Hepatocyte (in vitro differentiated cells): ENCODE results near the gene ISX. TPM values are rescaled to one million over a fixed set of nuclear protein-coding genes. Genes with fewer than 3 reads are reported as not detected.

Experiments used
- DNase-seq: peaks from one replicate; pipeline ENCODE4 v3.0.0-alpha.2; 2016; ENCODE audit warnings: low spot score
- H2AFZ ChIP-seq: fragments of 200-600 bp; sonication (generic); 2 replicates; pipeline ENCODE4 v1.6.0; 2016; ENCODE audit warnings: antibody characterized with exemption, mild to moderate bottlenecking
- H3K27ac ChIP-seq: fragments of 200-600 bp; sonication (generic); 2 replicates; pipeline ENCODE4 v1.5.1; 2016; ENCODE audit warnings: mild to moderate bottlenecking
- H3K27me3 ChIP-seq: fragments of 200-600 bp; sonication (generic); 2 replicates; pipeline ENCODE4 v1.6.1; 2016
- H3K36me3 ChIP-seq: fragments of 200-600 bp; sonication (generic); replicated peaks from 2 replicates; pipeline ENCODE4 v1.5.1; 2016; ENCODE audit warnings: low read depth; ENCODE audit not compliant: insufficient read depth
- H3K4me1 ChIP-seq: fragments of 200-600 bp; sonication (generic); 2 replicates; pipeline ENCODE4 v1.5.1; 2016; ENCODE audit warnings: mild to moderate bottlenecking, moderate library complexity; ENCODE audit not compliant: insufficient read depth
- H3K4me2 ChIP-seq: fragments of 200-600 bp; sonication (generic); 2 replicates; pipeline ENCODE4 v1.6.0; 2016
- H3K4me3 ChIP-seq: fragments of 200-600 bp; sonication (generic); 2 replicates; pipeline ENCODE4 v1.5.1; 2016; ENCODE audit warnings: mild to moderate bottlenecking
- H3K79me2 ChIP-seq: fragments of 200-600 bp; sonication (generic); 2 replicates; pipeline ENCODE4 v1.6.0; 2017; ENCODE audit warnings: mild to moderate bottlenecking
- H3K9me2 ChIP-seq: fragments of 200-600 bp; sonication (generic); replicated peaks from 2 replicates; pipeline ENCODE4 v1.6.0; 2017; ENCODE audit warnings: mild to moderate bottlenecking; ENCODE audit not compliant: insufficient read depth
- H3K9me3 ChIP-seq: fragments of 200-600 bp; sonication (generic); 2 replicates; pipeline ENCODE4 v1.5.1; 2016; ENCODE audit warnings: low read depth, mild to moderate bottlenecking
- H4K20me1 ChIP-seq: fragments of 200-600 bp; sonication (generic); 2 replicates; pipeline ENCODE4 v1.6.0; 2016; ENCODE audit warnings: mild to moderate bottlenecking; ENCODE audit not compliant: insufficient read depth, poor library complexity, severe bottlenecking
- EZH2 ChIP-seq: fragments of 200-600 bp; sonication (generic); IDR thresholded peaks from 2 replicates; pipeline ENCODE4 v1.6.1; 2016; ENCODE audit warnings: antibody characterized with exemption, mild to moderate bottlenecking, borderline replicate concordance
- EZH2phosphoT487 ChIP-seq: fragments of 200-600 bp; sonication (generic); IDR thresholded peaks from one replicate; pipeline ENCODE4 v1.6.1; 2018; ENCODE audit warnings: antibody characterized with exemption, mild to moderate bottlenecking, low read depth, moderate library complexity; ENCODE audit not compliant: unreplicated experiment, severe bottlenecking
- WGBS: methylation state at CpG from one replicate; pipeline ENCODE4 v1.1.6; 2016; ENCODE audit warnings: low lambda C conversion rate; ENCODE audit errors: missing lambda C conversion rate; 5-methylcytosine and 5-hydroxymethylcytosine counted together
- polyA plus RNA-seq: library from polyadenylated mRNA; unstranded; fragments of >200 nt; fragmentation: Nextera tagmentation; extraction: Ambion mirVana; gene quantifications from 2 replicates; pipeline ENCODE4 v1.2.1, GENCODE V29; 2016
- total RNA-seq: library from RNA; depleted of rRNA; stranded (reverse); fragments of >200 nt; gene quantifications from 2 replicates; pipeline ENCODE4 v1.2.3, GENCODE V29; 2014
- TF ChIP-seq, protein P1 (sequence below): fragments of 200-600 bp; sonication (generic); IDR thresholded peaks from 2 replicates; pipeline ENCODE4 v1.5.1; 2016; ENCODE audit warnings: antibody characterized with exemption, mild to moderate bottlenecking; ENCODE audit not compliant: poor library complexity

ISX gene
- total and polyA plus RNA-seq, 2 experiments from 2014 or later, result 20.6 to 29.8 TPM

DNA sequence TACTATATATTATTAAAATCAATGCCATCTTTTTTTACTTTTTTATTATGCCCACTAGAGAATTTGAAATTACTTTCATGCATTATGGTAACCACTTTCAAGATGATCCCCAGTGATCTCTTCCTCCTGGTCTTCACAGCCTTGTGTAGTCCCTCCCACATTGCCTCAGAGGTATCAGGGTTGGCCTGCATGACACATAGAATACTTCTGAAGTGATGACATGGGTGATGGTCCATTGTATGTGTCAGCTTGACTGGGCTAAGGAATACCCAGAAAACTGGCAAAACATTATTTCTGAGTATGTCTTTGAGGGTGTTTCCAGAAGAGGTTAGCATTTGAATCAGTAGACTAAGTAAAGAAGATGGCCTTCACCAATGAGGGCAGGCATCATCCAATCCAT is 14.2 kb upstream of the ISX start:
- Histone ChIP-seq H3K9me3 (no peaks in the 10 kb centered on the region), H3K9me2 (no peaks in the 10 kb centered on the region), H3K4me3 (no peak overlapping the region), H3K36me3 (no peaks in the 10 kb centered on the region), H3K27me3 (no peaks in the 10 kb centered on the region), H3K4me2 (no peak overlapping the region), H3K4me1 (no peaks in the 10 kb centered on the region), H3K79me2 (no peaks in the 10 kb centered on the region), H3K27ac (no peak overlapping the region), H4K20me1 (no peaks in the 10 kb centered on the region), H2AFZ (no peak overlapping the region)
- TF ChIP-seq, protein P1, sequence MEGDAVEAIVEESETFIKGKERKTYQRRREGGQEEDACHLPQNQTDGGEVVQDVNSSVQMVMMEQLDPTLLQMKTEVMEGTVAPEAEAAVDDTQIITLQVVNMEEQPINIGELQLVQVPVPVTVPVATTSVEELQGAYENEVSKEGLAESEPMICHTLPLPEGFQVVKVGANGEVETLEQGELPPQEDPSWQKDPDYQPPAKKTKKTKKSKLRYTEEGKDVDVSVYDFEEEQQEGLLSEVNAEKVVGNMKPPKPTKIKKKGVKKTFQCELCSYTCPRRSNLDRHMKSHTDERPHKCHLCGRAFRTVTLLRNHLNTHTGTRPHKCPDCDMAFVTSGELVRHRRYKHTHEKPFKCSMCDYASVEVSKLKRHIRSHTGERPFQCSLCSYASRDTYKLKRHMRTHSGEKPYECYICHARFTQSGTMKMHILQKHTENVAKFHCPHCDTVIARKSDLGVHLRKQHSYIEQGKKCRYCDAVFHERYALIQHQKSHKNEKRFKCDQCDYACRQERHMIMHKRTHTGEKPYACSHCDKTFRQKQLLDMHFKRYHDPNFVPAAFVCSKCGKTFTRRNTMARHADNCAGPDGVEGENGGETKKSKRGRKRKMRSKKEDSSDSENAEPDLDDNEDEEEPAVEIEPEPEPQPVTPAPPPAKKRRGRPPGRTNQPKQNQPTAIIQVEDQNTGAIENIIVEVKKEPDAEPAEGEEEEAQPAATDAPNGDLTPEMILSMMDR, result no peak
- no peak for TF ChIP-seq EZH2
- TF ChIP-seq EZH2phosphoT487, result no peak
- no peak for DNase-seq

DNA sequence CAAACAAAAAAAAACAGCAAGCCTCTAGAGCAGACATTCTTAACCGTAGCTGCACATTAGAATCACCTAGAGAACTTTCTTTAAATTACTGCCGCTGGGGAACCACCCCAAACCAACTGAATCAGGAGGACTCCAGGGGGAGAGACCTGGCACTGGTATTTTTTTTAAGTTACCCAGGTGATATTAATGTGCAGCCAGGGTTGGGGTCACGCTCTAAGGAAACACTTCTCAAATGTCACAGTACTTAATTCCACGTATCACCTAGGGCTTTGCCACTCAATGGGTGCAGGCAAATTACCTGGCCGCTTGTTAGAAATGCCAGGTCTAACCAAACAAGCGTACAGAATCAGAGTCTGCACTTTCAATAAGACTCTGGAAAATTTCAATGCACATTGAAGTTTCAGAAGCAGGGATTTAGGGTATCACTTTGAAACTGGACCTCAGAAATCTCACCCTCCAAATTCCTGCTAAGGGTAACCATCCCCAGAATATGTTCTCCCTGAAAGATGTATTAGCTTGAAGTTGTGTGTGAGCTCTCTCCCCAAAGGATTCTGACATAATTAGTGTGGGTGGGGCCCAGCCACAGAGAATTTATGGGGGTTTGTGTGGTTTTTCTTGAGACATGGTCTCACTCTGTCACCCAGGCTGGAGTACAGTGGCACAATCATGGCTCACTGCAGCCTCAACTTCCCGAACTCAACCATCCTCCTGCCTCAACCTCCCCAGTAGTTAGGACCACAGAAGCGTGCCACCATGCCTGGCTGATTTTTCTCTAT is 12.7 kb upstream of the ISX start:
- Histone ChIP-seq H3K4me3 (no peak overlapping the region), H3K79me2 (no peaks in the 10 kb centered on the region), H2AFZ (no peak overlapping the region), H3K36me3 (no peaks in the 10 kb centered on the region), H3K9me2 (no peaks in the 10 kb centered on the region), H4K20me1 (no peaks in the 10 kb centered on the region), H3K4me1 (no peaks in the 10 kb centered on the region), H3K4me2 (no peak overlapping the region), H3K27ac (no peak overlapping the region), H3K27me3 (no peaks in the 10 kb centered on the region), H3K9me3 (no peaks in the 10 kb centered on the region)
- TF ChIP-seq, protein P1, result no peak
- TF ChIP-seq EZH2phosphoT487 (no peak), EZH2 (no peak)
- DNase-seq, result no peak
- WGBS, result 80% methylated on average over 8 of the region's 8 CpGs

DNA sequence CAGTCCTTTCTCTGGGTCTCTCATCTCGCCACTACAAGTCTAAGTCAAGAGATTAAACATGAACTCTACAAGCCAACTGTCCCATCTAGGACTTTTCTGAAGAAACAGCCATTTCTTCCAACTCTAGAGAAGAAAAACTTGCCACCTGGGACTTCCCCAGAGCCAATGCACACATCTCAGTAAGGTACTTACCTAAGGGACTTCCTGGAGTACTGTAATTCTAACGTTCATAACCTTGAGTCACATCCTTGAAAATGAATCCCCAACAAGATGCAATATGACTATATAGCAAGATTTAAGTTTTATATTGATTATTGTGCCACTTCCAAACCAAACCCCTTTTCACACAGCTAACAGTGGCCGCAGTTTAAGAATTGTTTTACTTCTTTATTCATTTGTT is 11.9 kb upstream of the ISX start:
- Histone ChIP-seq H3K9me3 (no peaks in the 10 kb centered on the region), H3K36me3 (no peaks in the 10 kb centered on the region), H3K27ac (no peak overlapping the region), H3K4me2 (no peak overlapping the region), H3K4me1 (no peaks in the 10 kb centered on the region), H3K79me2 (no peaks in the 10 kb centered on the region), H3K27me3 (no peaks in the 10 kb centered on the region), H4K20me1 (no peaks in the 10 kb centered on the region), H3K9me2 (no peaks in the 10 kb centered on the region), H3K4me3 (no peak overlapping the region), H2AFZ (no peak overlapping the region)
- WGBS, result 91% methylated on average over 3 of the region's 3 CpGs
- TF ChIP-seq EZH2 (no peak), EZH2phosphoT487 (no peak)
- TF ChIP-seq, protein P1, result no peak
- DNase-seq, result no peak
